Astrocyte (in vitro differentiated cells and primary cell): ENCODE data around the gene LSM12. TPM values are rescaled to one million over a fixed set of nuclear protein-coding genes. Genes with fewer than 3 reads are reported as not detected.

Experiments
- DNase-seq: peaks from one replicate; pipeline ENCODE4 v3.0.0-alpha.2; 2010; ENCODE audit warnings: low read depth
- FAIRE-seq: peaks from 2 replicates; lab custom pipeline; 2011; peaks lifted over from hg19 to GRCh38; lab: Jason Lieb, UNC
- H2AFZ ChIP-seq: 2 replicates; pipeline ENCODE4 v1.6.0; 2012; ENCODE audit warnings: low read depth, low read length, inconsistent platforms
- H3K27ac ChIP-seq: 2 replicates; pipeline ENCODE4 v1.5.1; 2011; ENCODE audit warnings: low read depth, low read length, inconsistent platforms
- H3K27me3 ChIP-seq: 2 replicates; pipeline ENCODE4 v1.6.0; 2011; ENCODE audit warnings: low read length, inconsistent platforms; ENCODE audit not compliant: insufficient read depth
- H3K36me3 ChIP-seq: 2 replicates; pipeline ENCODE4 v1.5.1; 2011; ENCODE audit warnings: low read length, inconsistent platforms; ENCODE audit not compliant: insufficient read depth
- H3K4me1 ChIP-seq: 2 replicates; pipeline ENCODE4 v1.5.1; 2011; ENCODE audit warnings: low read length, inconsistent platforms; ENCODE audit not compliant: insufficient read depth
- H3K4me2 ChIP-seq: 2 replicates; pipeline ENCODE4 v1.6.0; 2012; ENCODE audit warnings: low read length, inconsistent platforms
- H3K4me3 ChIP-seq: 2 replicates; pipeline ENCODE4 v1.5.1; 2011; ENCODE audit warnings: low read depth, mild to moderate bottlenecking, low read length, inconsistent platforms; ENCODE audit not compliant: insufficient read depth
- H3K79me2 ChIP-seq: 2 replicates; pipeline ENCODE4 v1.6.0; 2012; ENCODE audit warnings: mild to moderate bottlenecking, low read length, inconsistent platforms; ENCODE audit not compliant: insufficient read depth
- H3K9ac ChIP-seq: 2 replicates; pipeline ENCODE4 v1.6.0; 2012; ENCODE audit warnings: mild to moderate bottlenecking, low read length, inconsistent platforms
- H3K9me3 ChIP-seq: 2 replicates; pipeline ENCODE4 v1.5.1; 2012; ENCODE audit warnings: low read depth, mild to moderate bottlenecking, low read length, inconsistent platforms; ENCODE audit not compliant: insufficient read depth
- H4K20me1 ChIP-seq: 2 replicates; pipeline ENCODE4 v1.6.0; 2012; ENCODE audit warnings: low read length, inconsistent platforms; ENCODE audit not compliant: insufficient read depth
- H3K27ac Mint-ChIP-seq: one replicate; pipeline ENCODE4 v1.8.0; 2021; ENCODE audit warnings: mild to moderate bottlenecking, mixed read lengths; ENCODE audit not compliant: unreplicated experiment
- H3K27me3 Mint-ChIP-seq: one replicate; pipeline ENCODE4 v1.8.0; 2021; ENCODE audit warnings: low read depth, mixed read lengths; ENCODE audit not compliant: unreplicated experiment
- H3K36me3 Mint-ChIP-seq: one replicate; pipeline ENCODE4 v1.8.0; 2021; ENCODE audit warnings: low read depth, mixed read lengths; ENCODE audit not compliant: unreplicated experiment
- H3K4me1 Mint-ChIP-seq: one replicate; pipeline ENCODE4 v1.8.0; 2021; ENCODE audit warnings: low read depth, mixed read lengths; ENCODE audit not compliant: unreplicated experiment
- H3K4me3 Mint-ChIP-seq: one replicate; pipeline ENCODE4 v1.8.0; 2021; ENCODE audit warnings: mild to moderate bottlenecking, moderate library complexity, mixed read lengths; ENCODE audit not compliant: unreplicated experiment
- H3K9me3 Mint-ChIP-seq: one replicate; pipeline ENCODE4 v1.8.0; 2021; ENCODE audit warnings: mild to moderate bottlenecking, mixed read lengths; ENCODE audit not compliant: unreplicated experiment
- EZH2 ChIP-seq: IDR thresholded peaks from 2 replicates; pipeline ENCODE4 v1.6.1; 2012; ENCODE audit warnings: mild to moderate bottlenecking, low read length, inconsistent platforms; ENCODE audit not compliant: insufficient read depth
- total RNA-seq: library from RNA; stranded (reverse); gene quantifications from 2 replicates; pipeline ENCODE4 v1.2.1, GENCODE V29; 2021
- TF ChIP-seq, protein P1 (sequence below): IDR thresholded peaks from 2 replicates; pipeline ENCODE4 v1.5.1; 2011; ENCODE audit warnings: low read depth, mild to moderate bottlenecking, inconsistent platforms, low read length, moderate library complexity; ENCODE audit not compliant: insufficient read depth

The LSM12 gene
- total RNA-seq, 1 donor from 2014 or later, result 90.5 TPM

DNA sequence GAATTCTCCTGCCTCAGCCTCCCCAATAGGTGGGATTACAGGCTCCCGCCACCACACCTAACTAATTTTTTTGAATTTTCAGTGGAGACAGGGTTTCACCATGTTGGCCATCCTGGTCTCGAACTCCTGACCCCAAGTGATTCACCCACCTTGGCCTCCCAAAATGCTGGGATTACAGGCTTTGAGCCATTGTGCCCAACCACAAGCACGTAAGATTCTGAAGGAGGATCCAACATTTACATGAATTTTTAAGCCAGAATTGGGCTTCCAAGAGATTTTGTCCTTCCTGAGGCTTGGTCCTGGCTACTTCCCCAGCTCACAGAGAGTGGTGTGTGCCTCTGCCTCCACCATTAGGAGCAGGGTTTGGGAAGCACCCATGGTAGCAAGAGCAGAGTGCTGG is 15.2 kb upstream of the LSM12 start:
- H3K27me3 ChIP-seq, result no peaks in the 10 kb centered on the region
- H3K4me3 ChIP-seq, result no peak overlapping the region
- H2AFZ ChIP-seq, result no peak overlapping the region
- peaks cover 21% of the 10 kb centered on the region for H3K4me1 ChIP-seq
- no peak overlapping the region for H3K4me3 Mint-ChIP-seq
- peak; percentile 37 for DNase-seq
- no peaks in the 10 kb centered on the region for H3K27me3 Mint-ChIP-seq
- H3K27ac Mint-ChIP-seq, result no peak overlapping the region
- peak overlapping the region; percentile 10 for H3K27ac ChIP-seq
- no peaks in the 10 kb centered on the region for H4K20me1 ChIP-seq
- TF ChIP-seq EZH2, result no peak
- TF ChIP-seq, protein P1, sequence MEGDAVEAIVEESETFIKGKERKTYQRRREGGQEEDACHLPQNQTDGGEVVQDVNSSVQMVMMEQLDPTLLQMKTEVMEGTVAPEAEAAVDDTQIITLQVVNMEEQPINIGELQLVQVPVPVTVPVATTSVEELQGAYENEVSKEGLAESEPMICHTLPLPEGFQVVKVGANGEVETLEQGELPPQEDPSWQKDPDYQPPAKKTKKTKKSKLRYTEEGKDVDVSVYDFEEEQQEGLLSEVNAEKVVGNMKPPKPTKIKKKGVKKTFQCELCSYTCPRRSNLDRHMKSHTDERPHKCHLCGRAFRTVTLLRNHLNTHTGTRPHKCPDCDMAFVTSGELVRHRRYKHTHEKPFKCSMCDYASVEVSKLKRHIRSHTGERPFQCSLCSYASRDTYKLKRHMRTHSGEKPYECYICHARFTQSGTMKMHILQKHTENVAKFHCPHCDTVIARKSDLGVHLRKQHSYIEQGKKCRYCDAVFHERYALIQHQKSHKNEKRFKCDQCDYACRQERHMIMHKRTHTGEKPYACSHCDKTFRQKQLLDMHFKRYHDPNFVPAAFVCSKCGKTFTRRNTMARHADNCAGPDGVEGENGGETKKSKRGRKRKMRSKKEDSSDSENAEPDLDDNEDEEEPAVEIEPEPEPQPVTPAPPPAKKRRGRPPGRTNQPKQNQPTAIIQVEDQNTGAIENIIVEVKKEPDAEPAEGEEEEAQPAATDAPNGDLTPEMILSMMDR, result no peak
- H3K36me3 Mint-ChIP-seq, result peaks cover 17% of the 10 kb centered on the region
- no peaks in the 10 kb centered on the region for H3K9me3 ChIP-seq
- H3K9ac ChIP-seq, result no peak overlapping the region
- H3K36me3 ChIP-seq, result no peaks in the 10 kb centered on the region
- peaks cover 11% of the 10 kb centered on the region for H3K4me1 Mint-ChIP-seq
- FAIRE-seq, result no peak
- no peaks in the 10 kb centered on the region for H3K9me3 Mint-ChIP-seq
- no peaks in the 10 kb centered on the region for H3K79me2 ChIP-seq
- no peak overlapping the region for H3K4me2 ChIP-seq

- no peak overlapping the region for H3K4me3 ChIP-seq
- H3K27ac ChIP-seq, result no peak overlapping the region
- TF ChIP-seq, protein P1, result no peak
- H3K79me2 ChIP-seq, result no peaks in the 10 kb centered on the region
- no peak overlapping the region for H3K4me2 ChIP-seq
- Mint-ChIP-seq H3K4me3 (no peak overlapping the region), H3K27ac (no peak overlapping the region), H3K36me3 (peaks cover 20% of the 10 kb centered on the region), H3K4me1 (peaks cover 5% of the 10 kb centered on the region), H3K9me3 (no peaks in the 10 kb centered on the region), H3K27me3 (no peaks in the 10 kb centered on the region)
- no peaks in the 10 kb centered on the region for H3K9me3 ChIP-seq
- H3K36me3 ChIP-seq, result no peaks in the 10 kb centered on the region
- H4K20me1 ChIP-seq, result no peaks in the 10 kb centered on the region
- H3K4me1 ChIP-seq, result peaks cover 12% of the 10 kb centered on the region
- H3K9ac ChIP-seq, result no peak overlapping the region
- no peak for DNase-seq
- H3K27me3 ChIP-seq, result no peaks in the 10 kb centered on the region
- FAIRE-seq, result no peak
- H2AFZ ChIP-seq, result no peak overlapping the region
Measured at GRCh38 chr17:44079877-44080821, 13.7 kb upstream of the LSM12 start.

DNA sequence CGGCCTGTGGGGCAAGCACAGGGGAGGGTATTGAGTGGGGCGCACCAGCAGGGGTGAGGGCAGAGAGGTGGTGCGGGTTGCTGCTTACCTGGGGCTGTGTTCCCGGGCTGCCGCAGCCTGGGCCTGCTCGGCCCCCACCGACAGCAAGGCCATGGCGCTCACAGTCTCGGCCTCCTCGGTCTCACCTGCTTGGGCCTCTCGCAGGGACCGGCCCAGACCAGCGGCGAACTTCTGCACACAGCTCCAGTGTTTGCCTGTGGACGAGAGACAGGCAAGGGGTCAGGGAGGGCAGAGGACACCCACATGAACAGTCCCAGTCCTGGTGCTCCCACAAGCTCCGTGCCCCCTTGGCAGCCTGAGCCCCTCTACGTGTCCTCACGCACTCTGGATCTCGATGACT is 11.9 kb upstream of the LSM12 start:
- Histone ChIP-seq H3K79me2 (peaks cover 2% of the 10 kb centered on the region), H3K9ac (no peak overlapping the region), H3K4me3 (no peak overlapping the region), H2AFZ (no peak overlapping the region), H3K27me3 (no peaks in the 10 kb centered on the region), H3K9me3 (no peaks in the 10 kb centered on the region), H3K36me3 (no peaks in the 10 kb centered on the region), H3K4me2 (no peak overlapping the region), H4K20me1 (peaks cover 13% of the 10 kb centered on the region), H3K27ac (no peak overlapping the region), H3K4me1 (peaks cover 12% of the 10 kb centered on the region)
- H3K4me3 Mint-ChIP-seq, result no peak overlapping the region
- H3K27ac Mint-ChIP-seq, result no peak overlapping the region
- H3K9me3 Mint-ChIP-seq, result no peaks in the 10 kb centered on the region
- FAIRE-seq (no peak), DNase-seq (no peak)
- TF ChIP-seq, protein P1, result no peak
- H3K36me3 Mint-ChIP-seq, result peaks cover 22% of the 10 kb centered on the region
- H3K27me3 Mint-ChIP-seq, result no peaks in the 10 kb centered on the region
- H3K4me1 Mint-ChIP-seq, result peaks cover 5% of the 10 kb centered on the region
